GM23338 (cell line): ENCODE data around the gene PPP1R9A. TPM values are rescaled to one million over a fixed set of nuclear protein-coding genes. Genes with fewer than 3 reads are reported as not detected.

Source experiments
- ATAC-seq: fragments of 200-7000 bp; cut with Tn5 transposase; 3 replicates; pipeline ENCODE4 v1.9.1; 2020
- DNase-seq: peaks from one replicate; pipeline ENCODE4 v3.0.0-alpha.2; 2015; ENCODE audit warnings: low spot score
- H2AFZ ChIP-seq: fragments of 200-600 bp; sonication (generic); 2 replicates; pipeline ENCODE4 v1.8.0; 2016; ENCODE audit warnings: antibody characterized with exemption, mild to moderate bottlenecking, moderate library complexity
- H3F3A ChIP-seq: fragments of 200-600 bp; sonication (generic); replicated peaks from 2 replicates; pipeline ENCODE4 v1.8.0; 2017; ENCODE audit warnings: antibody characterized with exemption, mixed run types, low read depth
- H3K27ac ChIP-seq: fragments of 200-600 bp; sonication (generic); 2 replicates; pipeline ENCODE4 v1.6.1; 2016; ENCODE audit warnings: low read depth
- H3K27me3 ChIP-seq: fragments of 200-600 bp; sonication (generic); 2 replicates; pipeline ENCODE4 v1.8.0; 2016; ENCODE audit warnings: mild to moderate bottlenecking, mixed run types, moderate library complexity; ENCODE audit not compliant: insufficient read depth
- H3K36me3 ChIP-seq: fragments of 200-600 bp; sonication (generic); 2 replicates; pipeline ENCODE4 v1.8.0; 2016; ENCODE audit warnings: mild to moderate bottlenecking; ENCODE audit not compliant: insufficient read depth
- H3K4me1 ChIP-seq: fragments of 200-600 bp; sonication (generic); 2 replicates; pipeline ENCODE4 v1.8.0; 2016; ENCODE audit warnings: mild to moderate bottlenecking, moderate library complexity; ENCODE audit not compliant: insufficient read depth
- H3K4me2 ChIP-seq: fragments of 200-600 bp; sonication (generic); 2 replicates; pipeline ENCODE4 v1.7.1; 2017; ENCODE audit warnings: mixed run types
- H3K4me3 ChIP-seq: fragments of 200-600 bp; sonication (generic); 2 replicates; pipeline ENCODE4 v1.6.1; 2016; ENCODE audit warnings: mixed run types
- H3K79me2 ChIP-seq: fragments of 200-600 bp; sonication (generic); replicated peaks from 2 replicates; pipeline ENCODE4 v1.8.0; 2017; ENCODE audit warnings: mild to moderate bottlenecking; ENCODE audit not compliant: insufficient read depth
- H3K9me2 ChIP-seq: fragments of 200-600 bp; sonication (generic); 2 replicates; pipeline ENCODE4 v1.8.0; 2017; ENCODE audit not compliant: insufficient read depth
- H4K20me1 ChIP-seq: fragments of 200-600 bp; sonication (generic); replicated peaks from 2 replicates; pipeline ENCODE4 v1.8.0; 2017; ENCODE audit warnings: mild to moderate bottlenecking; ENCODE audit not compliant: insufficient read depth
- H3K27ac Mint-ChIP-seq: 2 replicates; pipeline ENCODE4 v1.8.0; 2020; ENCODE audit warnings: inconsistent platforms, mild to moderate bottlenecking, moderate library complexity, mixed read lengths
- H3K27me3 Mint-ChIP-seq: 3 replicates; pipeline ENCODE4 v1.8.0; 2022; ENCODE audit warnings: low read depth, mild to moderate bottlenecking, moderate library complexity, mixed read lengths, inconsistent platforms; ENCODE audit not compliant: insufficient read depth, poor library complexity
- H3K36me3 Mint-ChIP-seq: 3 replicates; pipeline ENCODE4 v1.8.0; 2021; ENCODE audit warnings: low read depth, mild to moderate bottlenecking, inconsistent platforms, moderate library complexity, mixed read lengths
- H3K4me1 Mint-ChIP-seq: 3 replicates; pipeline ENCODE4 v1.8.0; 2020; ENCODE audit warnings: mild to moderate bottlenecking, inconsistent platforms, mixed read lengths
- H3K4me3 Mint-ChIP-seq: 3 replicates; pipeline ENCODE4 v1.8.0; 2021; ENCODE audit warnings: moderate library complexity, mild to moderate bottlenecking, inconsistent platforms, mixed read lengths
- H3K9me3 Mint-ChIP-seq: 3 replicates; pipeline ENCODE4 v1.8.0; 2020; ENCODE audit warnings: moderate library complexity, mild to moderate bottlenecking, inconsistent platforms, mixed read lengths
- CREB1 ChIP-seq: fragments of 250-450 bp; sonication (Bioruptor Pico); IDR thresholded peaks from 2 replicates; pipeline ENCODE4 v1.5.0; 2020; ENCODE audit warnings: low read depth, mild to moderate bottlenecking, moderate library complexity
- EZH2 ChIP-seq: fragments of 200-600 bp; sonication (generic); IDR thresholded peaks from one replicate; pipeline ENCODE4 v1.8.0; 2017; ENCODE audit warnings: antibody characterized with exemption, mild to moderate bottlenecking, low read depth; ENCODE audit not compliant: unreplicated experiment
- JUNB ChIP-seq: IDR thresholded peaks from one replicate; pipeline ENCODE4 v1.6.1; 2016; ENCODE audit warnings: antibody characterized with exemption; ENCODE audit not compliant: unreplicated experiment
- POLR2AphosphoS5 ChIP-seq: IDR thresholded peaks from 2 replicates; pipeline ENCODE4 v1.6.1; 2016; ENCODE audit warnings: antibody characterized with exemption, low read depth
- ZNF114 ChIP-seq: fragments of 250-450 bp; sonication (Bioruptor Pico); IDR thresholded peaks from 2 replicates; pipeline ENCODE4 v1.5.0; 2020; ENCODE audit warnings: mild to moderate bottlenecking, moderate library complexity
- polyA plus RNA-seq: library from polyadenylated mRNA; unstranded; fragments of >200 nt; fragmentation: Nextera tagmentation; extraction: Ambion mirVana; gene quantifications from 2 replicates; pipeline ENCODE4 v1.2.1, GENCODE V29; 2016
- total RNA-seq: library from RNA; depleted of rRNA; stranded (reverse); fragments of >200 nt; shearing (Covaris generic); gene quantifications from 2 replicates; pipeline ENCODE4 v1.2.3, GENCODE V29; 2014
- TF ChIP-seq, protein P1 (sequence below): IDR thresholded peaks from one replicate; pipeline ENCODE4 v1.6.1; 2018; ENCODE audit warnings: antibody characterized with exemption; ENCODE audit not compliant: unreplicated experiment
- TF ChIP-seq, protein P2 (sequence below), 2 experiments: fragments of 200-600 bp in 1 of 2; sonication (generic) in 1 of 2; conservative IDR thresholded peaks; 2 replicates each; pipeline versions ENCODE4 v1.5.1 to v1.6.1; 2016 to 2017; ENCODE audit warnings: antibody characterized with exemption in 2 of 2, low read depth in 2 of 2, mild to moderate bottlenecking in 2 of 2, moderate library complexity in 1 of 2
- TF ChIP-seq, protein P3 (sequence below): IDR thresholded peaks from 2 replicates; pipeline ENCODE4 v1.6.1; 2016; ENCODE audit warnings: antibody characterized with exemption

PPP1R9A gene
- total and polyA plus RNA-seq, 2 experiments from 2014 or later = 10.6 to 31.8 TPM

DNA sequence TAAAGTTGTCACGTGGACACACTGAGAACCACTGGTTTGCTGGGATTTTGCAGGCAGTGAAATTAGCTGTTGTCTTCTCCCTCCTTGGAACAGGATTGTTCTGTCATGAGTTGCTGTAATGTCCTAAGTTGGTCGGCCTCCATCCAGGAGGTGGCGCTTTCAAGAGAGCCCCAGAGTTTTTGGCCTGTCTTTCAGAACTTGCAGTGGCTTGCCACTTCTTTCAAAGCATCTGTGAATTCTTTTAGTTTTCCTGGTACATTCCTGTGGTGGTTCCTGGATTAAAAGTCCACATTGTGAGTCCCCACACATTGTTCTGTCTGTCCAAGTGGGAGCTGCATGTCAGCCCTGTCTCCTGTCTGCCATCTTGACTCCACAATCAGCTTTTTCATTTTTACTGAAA is 283.1 kb downstream of the PPP1R9A start:
- Histone ChIP-seq H3K79me2 (no peaks in the 10 kb centered on the region), H3K27me3 (no peaks in the 10 kb centered on the region), H2AFZ (no peak overlapping the region), H3K4me2 (no peak overlapping the region), H3K4me3 (no peak overlapping the region), H3K4me1 (no peaks in the 10 kb centered on the region), H4K20me1 (no peaks in the 10 kb centered on the region), H3K27ac (no peak overlapping the region), H3F3A (no peaks in the 10 kb centered on the region), H3K36me3 (no peaks in the 10 kb centered on the region), H3K9me2 (no peaks in the 10 kb centered on the region; the same call in 1 of the 2 replicates)
- no peak overlapping the region for H3K4me3 Mint-ChIP-seq
- no peak overlapping the region for H3K27ac Mint-ChIP-seq
- H3K27me3 Mint-ChIP-seq = no peaks in the 10 kb centered on the region
- H3K9me3 Mint-ChIP-seq = no peaks in the 10 kb centered on the region; the same call in 2 of the 3 replicates
- no peak for TF ChIP-seq EZH2
- TF ChIP-seq, protein P1, sequence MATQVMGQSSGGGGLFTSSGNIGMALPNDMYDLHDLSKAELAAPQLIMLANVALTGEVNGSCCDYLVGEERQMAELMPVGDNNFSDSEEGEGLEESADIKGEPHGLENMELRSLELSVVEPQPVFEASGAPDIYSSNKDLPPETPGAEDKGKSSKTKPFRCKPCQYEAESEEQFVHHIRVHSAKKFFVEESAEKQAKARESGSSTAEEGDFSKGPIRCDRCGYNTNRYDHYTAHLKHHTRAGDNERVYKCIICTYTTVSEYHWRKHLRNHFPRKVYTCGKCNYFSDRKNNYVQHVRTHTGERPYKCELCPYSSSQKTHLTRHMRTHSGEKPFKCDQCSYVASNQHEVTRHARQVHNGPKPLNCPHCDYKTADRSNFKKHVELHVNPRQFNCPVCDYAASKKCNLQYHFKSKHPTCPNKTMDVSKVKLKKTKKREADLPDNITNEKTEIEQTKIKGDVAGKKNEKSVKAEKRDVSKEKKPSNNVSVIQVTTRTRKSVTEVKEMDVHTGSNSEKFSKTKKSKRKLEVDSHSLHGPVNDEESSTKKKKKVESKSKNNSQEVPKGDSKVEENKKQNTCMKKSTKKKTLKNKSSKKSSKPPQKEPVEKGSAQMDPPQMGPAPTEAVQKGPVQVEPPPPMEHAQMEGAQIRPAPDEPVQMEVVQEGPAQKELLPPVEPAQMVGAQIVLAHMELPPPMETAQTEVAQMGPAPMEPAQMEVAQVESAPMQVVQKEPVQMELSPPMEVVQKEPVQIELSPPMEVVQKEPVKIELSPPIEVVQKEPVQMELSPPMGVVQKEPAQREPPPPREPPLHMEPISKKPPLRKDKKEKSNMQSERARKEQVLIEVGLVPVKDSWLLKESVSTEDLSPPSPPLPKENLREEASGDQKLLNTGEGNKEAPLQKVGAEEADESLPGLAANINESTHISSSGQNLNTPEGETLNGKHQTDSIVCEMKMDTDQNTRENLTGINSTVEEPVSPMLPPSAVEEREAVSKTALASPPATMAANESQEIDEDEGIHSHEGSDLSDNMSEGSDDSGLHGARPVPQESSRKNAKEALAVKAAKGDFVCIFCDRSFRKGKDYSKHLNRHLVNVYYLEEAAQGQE = no peak
- TF ChIP-seq, protein P2, sequence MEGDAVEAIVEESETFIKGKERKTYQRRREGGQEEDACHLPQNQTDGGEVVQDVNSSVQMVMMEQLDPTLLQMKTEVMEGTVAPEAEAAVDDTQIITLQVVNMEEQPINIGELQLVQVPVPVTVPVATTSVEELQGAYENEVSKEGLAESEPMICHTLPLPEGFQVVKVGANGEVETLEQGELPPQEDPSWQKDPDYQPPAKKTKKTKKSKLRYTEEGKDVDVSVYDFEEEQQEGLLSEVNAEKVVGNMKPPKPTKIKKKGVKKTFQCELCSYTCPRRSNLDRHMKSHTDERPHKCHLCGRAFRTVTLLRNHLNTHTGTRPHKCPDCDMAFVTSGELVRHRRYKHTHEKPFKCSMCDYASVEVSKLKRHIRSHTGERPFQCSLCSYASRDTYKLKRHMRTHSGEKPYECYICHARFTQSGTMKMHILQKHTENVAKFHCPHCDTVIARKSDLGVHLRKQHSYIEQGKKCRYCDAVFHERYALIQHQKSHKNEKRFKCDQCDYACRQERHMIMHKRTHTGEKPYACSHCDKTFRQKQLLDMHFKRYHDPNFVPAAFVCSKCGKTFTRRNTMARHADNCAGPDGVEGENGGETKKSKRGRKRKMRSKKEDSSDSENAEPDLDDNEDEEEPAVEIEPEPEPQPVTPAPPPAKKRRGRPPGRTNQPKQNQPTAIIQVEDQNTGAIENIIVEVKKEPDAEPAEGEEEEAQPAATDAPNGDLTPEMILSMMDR (conservative IDR thresholded peaks at IDR 0.05; ENCODE audit: low read depth in 2 of 2) = peak; percentile 49 to 56
- TF ChIP-seq POLR2AphosphoS5 = no peak
- TF ChIP-seq, protein P3, sequence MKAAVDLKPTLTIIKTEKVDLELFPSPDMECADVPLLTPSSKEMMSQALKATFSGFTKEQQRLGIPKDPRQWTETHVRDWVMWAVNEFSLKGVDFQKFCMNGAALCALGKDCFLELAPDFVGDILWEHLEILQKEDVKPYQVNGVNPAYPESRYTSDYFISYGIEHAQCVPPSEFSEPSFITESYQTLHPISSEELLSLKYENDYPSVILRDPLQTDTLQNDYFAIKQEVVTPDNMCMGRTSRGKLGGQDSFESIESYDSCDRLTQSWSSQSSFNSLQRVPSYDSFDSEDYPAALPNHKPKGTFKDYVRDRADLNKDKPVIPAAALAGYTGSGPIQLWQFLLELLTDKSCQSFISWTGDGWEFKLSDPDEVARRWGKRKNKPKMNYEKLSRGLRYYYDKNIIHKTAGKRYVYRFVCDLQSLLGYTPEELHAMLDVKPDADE = no peak
- H3K36me3 Mint-ChIP-seq = peaks cover 8% of the 10 kb centered on the region; the same call in 2 of the 3 replicates
- peak; percentile 34 for DNase-seq
- ATAC-seq = no peak
- H3K4me1 Mint-ChIP-seq = no peaks in the 10 kb centered on the region

DNA sequence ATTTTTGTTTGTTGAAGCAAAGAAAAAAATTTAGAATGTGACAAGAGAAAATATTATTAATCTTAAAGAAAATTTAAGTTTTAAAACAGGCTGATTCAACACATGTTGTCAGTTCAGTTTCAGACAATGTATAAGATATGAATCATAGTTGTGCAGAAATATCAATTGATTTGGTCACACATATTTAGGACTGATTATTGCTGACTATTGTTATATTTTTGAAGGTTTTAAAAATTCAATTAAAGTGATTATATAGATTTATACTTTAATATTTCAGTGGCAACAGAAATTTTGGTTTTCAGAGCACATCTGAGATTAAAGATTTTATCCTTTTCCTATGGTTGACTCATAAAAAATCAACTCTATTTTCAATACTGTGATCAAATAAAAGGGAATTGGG is 284.4 kb downstream of the PPP1R9A start:
- no peak overlapping the region for H2AFZ ChIP-seq
- no peak overlapping the region for H3K27ac ChIP-seq
- no peaks in the 10 kb centered on the region for H3K4me1 ChIP-seq
- H3K4me2 ChIP-seq = no peak overlapping the region
- Mint-ChIP-seq H3K4me1 (no peaks in the 10 kb centered on the region), H3K27me3 (no peaks in the 10 kb centered on the region), H3K27ac (no peak overlapping the region), H3K36me3 (peaks cover 8% of the 10 kb centered on the region; the same call in 2 of the 3 replicates), H3K4me3 (no peak overlapping the region), H3K9me3 (no peaks in the 10 kb centered on the region; the same call in 2 of the 3 replicates)
- no peaks in the 10 kb centered on the region for H4K20me1 ChIP-seq
- no peak overlapping the region for H3K4me3 ChIP-seq
- H3F3A ChIP-seq = no peaks in the 10 kb centered on the region
- H3K79me2 ChIP-seq = no peaks in the 10 kb centered on the region
- ATAC-seq (no peak), DNase-seq (no peak)
- H3K9me2 ChIP-seq = no peaks in the 10 kb centered on the region; the same call in 1 of the 2 replicates
- no peaks in the 10 kb centered on the region for H3K36me3 ChIP-seq
- H3K27me3 ChIP-seq = no peaks in the 10 kb centered on the region
- TF ChIP-seq ZNF114 = no peak
- no peak for TF ChIP-seq JUNB
- TF ChIP-seq, protein P2 (conservative IDR thresholded peaks at IDR 0.05; ENCODE audit: low read depth in 2 of 2) = no peak
- no peak for TF ChIP-seq POLR2AphosphoS5
- TF ChIP-seq, protein P1 = no peak
- TF ChIP-seq CREB1 (CRISPR knock-in tag) = no peak
